WI38 (cell line): ENCODE measurements around the gene PTGIR.
A peak's percentile ranks its signal among the peaks of the same experiment; 100 is the strongest.

ENCODE experiments used
- H3K4me3 ChIP-seq: 2 replicates; pipeline ENCODE4 v1.5.1; 2011; ENCODE audit warnings: low read depth, mild to moderate bottlenecking, control low read depth, low read length
- TF ChIP-seq, protein P1 (sequence below): IDR thresholded peaks from 2 replicates; pipeline ENCODE4 v1.5.1; 2012; ENCODE audit warnings: low read depth, mild to moderate bottlenecking, control low read depth, low read length

The PTGIR gene

GRCh38 chr19:46621191-46622117, 3.4 kb downstream of the PTGIR start:
- TF ChIP-seq, protein P1, sequence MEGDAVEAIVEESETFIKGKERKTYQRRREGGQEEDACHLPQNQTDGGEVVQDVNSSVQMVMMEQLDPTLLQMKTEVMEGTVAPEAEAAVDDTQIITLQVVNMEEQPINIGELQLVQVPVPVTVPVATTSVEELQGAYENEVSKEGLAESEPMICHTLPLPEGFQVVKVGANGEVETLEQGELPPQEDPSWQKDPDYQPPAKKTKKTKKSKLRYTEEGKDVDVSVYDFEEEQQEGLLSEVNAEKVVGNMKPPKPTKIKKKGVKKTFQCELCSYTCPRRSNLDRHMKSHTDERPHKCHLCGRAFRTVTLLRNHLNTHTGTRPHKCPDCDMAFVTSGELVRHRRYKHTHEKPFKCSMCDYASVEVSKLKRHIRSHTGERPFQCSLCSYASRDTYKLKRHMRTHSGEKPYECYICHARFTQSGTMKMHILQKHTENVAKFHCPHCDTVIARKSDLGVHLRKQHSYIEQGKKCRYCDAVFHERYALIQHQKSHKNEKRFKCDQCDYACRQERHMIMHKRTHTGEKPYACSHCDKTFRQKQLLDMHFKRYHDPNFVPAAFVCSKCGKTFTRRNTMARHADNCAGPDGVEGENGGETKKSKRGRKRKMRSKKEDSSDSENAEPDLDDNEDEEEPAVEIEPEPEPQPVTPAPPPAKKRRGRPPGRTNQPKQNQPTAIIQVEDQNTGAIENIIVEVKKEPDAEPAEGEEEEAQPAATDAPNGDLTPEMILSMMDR, result no peak
- no peak overlapping the region for H3K4me3 ChIP-seq

DNA sequence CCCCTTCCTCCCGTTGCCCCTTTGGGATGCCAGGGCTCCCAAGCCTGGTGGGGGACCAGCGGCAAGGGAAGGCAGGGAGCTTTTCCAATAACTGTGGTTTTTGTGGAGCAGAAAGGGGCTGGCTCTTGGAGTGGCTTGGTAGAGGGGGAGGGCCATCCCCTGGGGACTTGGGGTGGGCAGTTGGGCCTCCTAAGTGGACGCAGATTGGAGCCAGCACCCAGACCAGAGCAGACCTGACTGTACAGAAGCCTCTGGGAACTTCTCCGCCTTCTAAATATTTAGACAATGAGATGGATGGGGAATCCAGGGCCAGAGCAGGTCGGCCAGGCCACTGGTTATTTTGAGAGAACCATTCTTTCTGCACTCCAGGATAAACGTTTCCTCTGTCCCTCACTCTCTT, 4.2 kb downstream of the PTGIR start:
- TF ChIP-seq, protein P1, result no peak
- H3K4me3 ChIP-seq, result no peak overlapping the region

GRCh38 chr19:46620267-46620666, 4.6 kb downstream of the PTGIR start:
- TF ChIP-seq, protein P1, result no peak

DNA sequence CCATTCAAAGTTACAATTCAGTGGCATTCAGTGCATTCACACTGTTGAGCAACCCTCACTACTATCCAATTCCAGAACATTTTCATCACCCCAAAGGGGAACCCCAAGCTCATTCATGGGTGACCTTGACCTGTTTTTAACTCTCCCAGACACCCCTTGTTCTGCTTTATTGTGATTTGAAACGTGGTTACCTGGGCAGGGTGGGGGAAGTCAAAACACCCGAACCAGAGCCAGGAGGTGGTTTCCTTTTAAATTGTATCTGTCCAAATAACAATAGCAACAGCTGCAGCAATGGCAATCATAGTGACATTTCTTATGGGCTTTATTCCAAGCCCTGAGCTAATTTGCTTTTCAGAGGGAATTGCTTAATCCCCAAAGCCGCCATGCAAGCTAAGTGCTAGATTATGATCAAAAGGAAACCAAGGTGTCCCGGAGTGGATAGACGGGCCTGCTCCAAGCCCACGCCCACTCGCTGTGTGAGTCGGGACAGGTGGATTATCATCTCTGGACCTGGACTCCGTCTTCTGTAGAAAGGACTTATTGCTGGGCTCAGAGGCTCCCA, 6.1 kb downstream of the PTGIR start:
- no peak overlapping the region for H3K4me3 ChIP-seq
- TF ChIP-seq, protein P1, result no peak

More at GRCh38 chr19:46620267-46620666, 4.6 kb downstream of the PTGIR start:
- H3K4me3 ChIP-seq, result no peak overlapping the region

DNA sequence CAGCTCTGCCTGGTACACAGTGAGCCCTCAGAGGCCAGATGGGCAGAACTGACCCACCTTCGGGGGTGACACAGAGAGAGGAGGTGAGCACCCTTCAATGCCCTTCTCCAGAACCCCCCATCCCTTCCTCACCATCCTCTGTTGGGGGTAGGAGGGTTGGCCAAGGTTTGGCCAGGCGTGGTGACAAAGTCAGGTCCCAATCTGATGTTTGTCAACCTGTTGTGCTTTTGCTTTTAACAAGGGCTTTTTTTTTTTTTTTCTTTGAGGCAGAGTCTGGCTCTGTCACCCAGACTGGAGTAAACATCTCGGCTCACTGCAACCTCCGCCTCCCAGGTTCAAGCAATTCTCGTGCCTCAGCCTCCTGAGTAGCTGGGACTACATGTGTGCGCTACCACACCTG, 7.3 kb downstream of the PTGIR start:
- H3K4me3 ChIP-seq, result no peak overlapping the region
- TF ChIP-seq, protein P1, result no peak

- H3K4me3 ChIP-seq, result no peak overlapping the region
- TF ChIP-seq, protein P1, result peak; percentile 32
These were observed 8.1 kb downstream of the PTGIR start for GRCh38 chr19:46616631-46617322.
